Measurements from ENCODE around the gene RDM1. TPM values are rescaled to one million over a fixed set of nuclear protein-coding genes. Genes with fewer than 3 reads are reported as not detected.

RDM1 gene
- total and polyA plus RNA-seq, 2 of the 4 experiments (the other 2 are of a cell fraction), result 0.18 TPM; not detected in 1

DNA sequence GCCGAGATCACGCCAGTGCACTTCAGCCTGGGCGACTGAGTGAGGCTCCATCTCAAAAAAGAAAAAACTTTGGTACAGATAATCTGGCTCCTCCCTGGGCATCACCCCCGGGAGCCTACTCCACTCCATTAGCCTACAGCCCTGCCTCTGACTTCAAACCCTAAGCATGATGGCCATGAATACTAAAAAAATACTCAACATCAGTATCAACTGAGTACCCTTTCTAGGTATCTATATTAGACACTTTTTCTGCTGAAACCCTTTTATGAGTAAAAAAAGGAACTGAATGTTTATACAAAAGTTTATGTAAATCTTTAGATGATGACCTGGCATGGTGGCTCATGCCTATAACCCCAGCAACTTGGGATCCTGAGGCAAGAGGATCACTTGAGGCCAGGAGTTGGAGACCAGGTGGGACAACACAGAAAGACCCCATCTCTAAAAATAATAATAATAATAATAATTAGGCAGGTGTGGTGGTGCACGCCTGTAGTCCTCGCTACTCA lies 6.9 kb downstream of the RDM1 start:
- no peak overlapping the region for H2BK5ac ChIP-seq (ENCODE audit: low read depth, low read length, poor library complexity, severe bottlenecking)
- no peak overlapping the region for H2AFZ ChIP-seq (replicated peaks; ENCODE audit: low read length, poor library complexity)
- no peak overlapping the region for H3K4me3 ChIP-seq (ENCODE audit: insufficient read depth, low read depth, low read length)
- ATAC-seq (ENCODE audit: low read depth) (no peak), DNase-seq (no peak)
- intact Hi-C loops (cut with micrococcal nuclease) (no loop called here), dilution Hi-C loops (cut with HindIII; ENCODE audit: low sequenced_read_pairs, unreplicated experiment) (no loop called here), in situ Hi-C loops (cut with MboI; ENCODE audit: low sequenced_read_pairs) (no loop called here)
- H3K14ac ChIP-seq (replicated peaks; ENCODE audit: low read depth, low read length), result no peak overlapping the region
- no peaks in the 10 kb centered on the region for H3K79me1 ChIP-seq (ENCODE audit: low read depth in 1 of 2, low read length in 2 of 2)
- H3K23ac ChIP-seq (ENCODE audit: low read depth, low read length), result no peak overlapping the region
- H3K18ac ChIP-seq (ENCODE audit: low read depth, low read length), result no peak overlapping the region
- ChIA-PET POLR2A (ENCODE audit: unreplicated experiment) (no interaction called here), CTCF (no interaction called here)
- no peak overlapping the region for H4K91ac ChIP-seq (ENCODE audit: insufficient read depth, low read depth, low read length)
- no peak overlapping the region for H2AK5ac ChIP-seq (ENCODE audit: low read depth, low read length)
- no peak overlapping the region for H3K9ac ChIP-seq (ENCODE audit: low read depth, low read length)
- no peaks in the 10 kb centered on the region for H4K20me1 ChIP-seq (ENCODE audit: insufficient read depth, low read length)
- H3K4me2 ChIP-seq (ENCODE audit: low read depth, low read length), result no peak overlapping the region
- no peak overlapping the region for H2BK15ac ChIP-seq (ENCODE audit: low read depth, low read length)
- no peak overlapping the region for H4K8ac ChIP-seq (ENCODE audit: low read depth in 2 of 2, low read length in 2 of 2)
- no peak overlapping the region for H4K5ac ChIP-seq (ENCODE audit: low read depth, low read length)
- WGBS, 2 experiments (ENCODE audit: extremely low coverage in 2 of 2, insufficient read length in 1 of 2), result no CpG with 5 or more reads among the region's 6 CpGs
- H3K9me1 ChIP-seq (ENCODE audit: insufficient read depth, low read length), result no peaks in the 10 kb centered on the region
- no peak overlapping the region for H3K4ac ChIP-seq (ENCODE audit: low read depth, low read length)
- H3K27me3 ChIP-seq (ENCODE audit: control insufficient read depth, insufficient read depth, low read length), result no peaks in the 10 kb centered on the region
- H3K27ac ChIP-seq (ENCODE audit: insufficient read depth, low read length), result no peak overlapping the region
- no peaks in the 10 kb centered on the region for H3K4me1 ChIP-seq (ENCODE audit: control insufficient read depth, insufficient read depth, low read length)
- H2BK120ac ChIP-seq (ENCODE audit: low read depth, low read length), result no peak overlapping the region
- TF ChIP-seq CHD1 (IDR thresholded peaks at IDR 0.05; ENCODE audit: low read depth, low read length) (no peak), BHLHE40 (IDR thresholded peaks at IDR 0.05; ENCODE audit: low read depth, low read length) (no peak), MAZ (IDR thresholded peaks at IDR 0.05; ENCODE audit: borderline replicate concordance, low read depth, low read length) (no peak), CEBPB (IDR thresholded peaks at IDR 0.05; ENCODE audit: low read depth, low read length) (no peak), SMC3 (IDR thresholded peaks at IDR 0.05; ENCODE audit: low read depth, low read length) (no peak), POLR2A (IDR thresholded peaks at IDR 0.05; ENCODE audit: low read depth, low read length) (no peak), MXI1 (IDR thresholded peaks at IDR 0.05; ENCODE audit: borderline replicate concordance, low read depth, low read length) (no peak), FOS (IDR thresholded peaks at IDR 0.05; ENCODE audit: low read depth, low read length) (no peak), RCOR1 (IDR thresholded peaks at IDR 0.05; ENCODE audit: insufficient replicate concordance, low read length) (no peak), NFE2L2 (IDR thresholded peaks at IDR 0.05; ENCODE audit: low read depth, low read length) (no peak), MAFK (IDR thresholded peaks at IDR 0.05; ENCODE audit: low read depth, low read length) (no peak)
- TF ChIP-seq, protein P1, sequence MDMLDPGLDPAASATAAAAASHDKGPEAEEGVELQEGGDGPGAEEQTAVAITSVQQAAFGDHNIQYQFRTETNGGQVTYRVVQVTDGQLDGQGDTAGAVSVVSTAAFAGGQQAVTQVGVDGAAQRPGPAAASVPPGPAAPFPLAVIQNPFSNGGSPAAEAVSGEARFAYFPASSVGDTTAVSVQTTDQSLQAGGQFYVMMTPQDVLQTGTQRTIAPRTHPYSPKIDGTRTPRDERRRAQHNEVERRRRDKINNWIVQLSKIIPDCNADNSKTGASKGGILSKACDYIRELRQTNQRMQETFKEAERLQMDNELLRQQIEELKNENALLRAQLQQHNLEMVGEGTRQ (IDR thresholded peaks at IDR 0.05; ENCODE audit: low read depth, low read length), result no peak
- BruUV-seq (replicated peaks), result no TSS peak
- no peak overlapping the region for H2BK20ac ChIP-seq (ENCODE audit: low read depth, low read length)
- H3K36me3 ChIP-seq (ENCODE audit: control insufficient read depth, insufficient read depth, low read length), result no peaks in the 10 kb centered on the region
- H2AK9ac ChIP-seq (replicated peaks; ENCODE audit: low read depth, low read length, poor library complexity), result no peak overlapping the region
- no peaks in the 10 kb centered on the region for H3K9me3 ChIP-seq (ENCODE audit: control insufficient read depth, insufficient read depth, low read length)
- no peak overlapping the region for H3K56ac ChIP-seq (ENCODE audit: extremely low read depth, insufficient read depth, low read length)
